Mesendoderm (in vitro differentiated cells): ENCODE measurements around the gene WAC.

Source experiments
- DNase-seq: peaks from one replicate; pipeline ENCODE4 v3.0.0; 2013
- H2AK5ac ChIP-seq: 2 replicates; pipeline ENCODE4 v1.6.1; 2013; ENCODE audit warnings: low read length, inconsistent platforms
- H2BK120ac ChIP-seq: 2 replicates; pipeline ENCODE4 v1.6.1; 2013; ENCODE audit warnings: low read depth, mild to moderate bottlenecking, low read length, moderate library complexity, mixed read lengths
- H2BK15ac ChIP-seq: replicated peaks from 2 replicates; pipeline ENCODE4 v1.6.1; 2013; ENCODE audit warnings: low read depth, mild to moderate bottlenecking, moderate library complexity
- H2BK5ac ChIP-seq: 2 replicates; pipeline ENCODE4 v1.6.1; 2013; ENCODE audit warnings: low read length, inconsistent platforms
- H3K18ac ChIP-seq: 2 replicates; pipeline ENCODE4 v1.6.1; 2013; ENCODE audit warnings: mild to moderate bottlenecking, low read length, mixed read lengths
- H3K23ac ChIP-seq: one replicate; pipeline ENCODE4 v1.6.1; 2013; ENCODE audit warnings: low read length
- H3K27ac ChIP-seq: 2 replicates; pipeline ENCODE4 v1.5.1; 2013; ENCODE audit warnings: low read depth, mild to moderate bottlenecking, inconsistent platforms, low read length, moderate library complexity
- H3K27me3 ChIP-seq: 2 replicates; pipeline ENCODE4 v1.6.1; 2013; ENCODE audit warnings: low read length, control low read depth, mild to moderate bottlenecking, inconsistent platforms; ENCODE audit not compliant: insufficient read depth, poor library complexity
- H3K36me3 ChIP-seq: 2 replicates; pipeline ENCODE4 v1.6.1; 2013; ENCODE audit warnings: low read length, inconsistent platforms; ENCODE audit not compliant: control insufficient read depth, insufficient read depth
- H3K4ac ChIP-seq: one replicate; pipeline ENCODE4 v1.6.1; 2013; ENCODE audit warnings: low read depth, mild to moderate bottlenecking, low read length, moderate library complexity
- H3K4me1 ChIP-seq: 2 replicates; pipeline ENCODE4 v1.6.1; 2013; ENCODE audit warnings: low read depth, low read length, inconsistent platforms; ENCODE audit not compliant: control insufficient read depth
- H3K4me2 ChIP-seq: 2 replicates; pipeline ENCODE4 v1.6.1; 2013; ENCODE audit warnings: low read length
- H3K4me3 ChIP-seq: 2 replicates; pipeline ENCODE4 v1.5.1; 2013; ENCODE audit warnings: mild to moderate bottlenecking, low read length
- H3K56ac ChIP-seq: one replicate; pipeline ENCODE4 v1.6.1; 2013; ENCODE audit warnings: low read length
- H3K79me1 ChIP-seq: 2 replicates; pipeline ENCODE4 v1.6.1; 2013; ENCODE audit warnings: low read length, inconsistent platforms
- H3K79me2 ChIP-seq: 2 replicates; pipeline ENCODE4 v1.6.1; 2013; ENCODE audit warnings: mild to moderate bottlenecking, low read length; ENCODE audit not compliant: control insufficient read depth, insufficient read depth
- H3K9ac ChIP-seq: 2 replicates; pipeline ENCODE4 v1.6.1; 2013; ENCODE audit warnings: low read length, inconsistent platforms
- H4K5ac ChIP-seq: one replicate; pipeline ENCODE4 v1.6.1; 2013; ENCODE audit warnings: low read length
- H4K8ac ChIP-seq: one replicate; pipeline ENCODE4 v1.6.1; 2013; ENCODE audit warnings: low read depth, mild to moderate bottlenecking, control low read depth, low read length, moderate library complexity
- WGBS: extraction: QIAGEN DNeasy Blood & Tissue Kit; methylation state at CpG from one replicate; pipeline ENCODE4 v1.1.7; 2013; ENCODE audit warnings: low lambda C conversion rate, missing lambda C conversion rate; ENCODE audit not compliant: insufficient coverage; ENCODE audit errors: extremely low coverage; 5-methylcytosine and 5-hydroxymethylcytosine counted together

The WAC gene

DNA sequence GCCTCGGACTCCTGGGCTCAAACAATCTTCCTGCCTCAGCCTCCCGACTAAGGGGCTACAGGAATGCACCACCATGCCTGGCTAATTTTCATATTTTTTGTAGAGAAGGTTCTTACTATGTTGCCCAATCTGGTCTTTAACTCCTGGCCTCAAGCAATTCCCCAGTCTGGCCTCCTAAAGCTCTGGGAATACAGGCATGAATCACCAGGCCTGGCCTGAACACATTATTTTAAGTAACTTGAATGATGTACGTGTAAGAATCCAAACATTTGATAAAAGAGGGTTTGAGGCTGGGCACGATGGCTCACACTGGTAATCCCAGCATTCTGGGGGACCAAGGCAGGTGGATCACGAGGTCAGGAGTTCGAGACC, 131.4 kb downstream of the WAC start:
- Histone ChIP-seq H3K4me2 (no peak overlapping the region), H3K27ac (no peak overlapping the region), H3K23ac (no peak overlapping the region), H2BK15ac (peak overlapping the region; percentile 96), H3K79me2 (peaks cover 2% of the 10 kb centered on the region), H3K56ac (no peak overlapping the region), H3K9ac (no peak overlapping the region), H3K27me3 (no peaks in the 10 kb centered on the region), H4K5ac (no peak overlapping the region), H3K18ac (peak overlapping the region; percentile 61), H3K4me3 (no peak overlapping the region), H3K4me1 (peaks cover 9% of the 10 kb centered on the region), H2BK5ac (peak overlapping the region; percentile 2), H3K36me3 (no peaks in the 10 kb centered on the region), H4K8ac (no peak overlapping the region), H2BK120ac (peak overlapping the region; percentile 94), H2AK5ac (peak overlapping the region; percentile 4), H3K79me1 (no peaks in the 10 kb centered on the region), H3K4ac (peak overlapping the region; percentile 56)
- no peak for DNase-seq
- no CpG with 5 or more reads among the region's 6 CpGs for whole genome bisulfite sequencing

GRCh38 chr10:28666751-28667467, 134.0 kb downstream of the WAC start:
- Histone ChIP-seq H2BK5ac (no peak overlapping the region), H2AK5ac (no peak overlapping the region), H3K4ac (peak overlapping the region; percentile 81), H3K27me3 (no peaks in the 10 kb centered on the region), H4K8ac (no peak overlapping the region), H3K18ac (peak overlapping the region; percentile 99), H3K4me2 (no peak overlapping the region), H3K23ac (no peak overlapping the region), H2BK15ac (peak overlapping the region; percentile 3), H2BK120ac (peak overlapping the region; percentile 49), H3K9ac (no peak overlapping the region), H4K5ac (no peak overlapping the region), H3K27ac (no peak overlapping the region), H3K36me3 (no peaks in the 10 kb centered on the region), H3K79me1 (peaks cover 2% of the 10 kb centered on the region), H3K79me2 (peaks cover 4% of the 10 kb centered on the region), H3K56ac (peak overlapping the region; percentile 37), H3K4me1 (peaks cover 17% of the 10 kb centered on the region), H3K4me3 (no peak overlapping the region)
- DNase-seq = no peak
- no CpG with 5 or more reads among the region's 12 CpGs for WGBS

DNA sequence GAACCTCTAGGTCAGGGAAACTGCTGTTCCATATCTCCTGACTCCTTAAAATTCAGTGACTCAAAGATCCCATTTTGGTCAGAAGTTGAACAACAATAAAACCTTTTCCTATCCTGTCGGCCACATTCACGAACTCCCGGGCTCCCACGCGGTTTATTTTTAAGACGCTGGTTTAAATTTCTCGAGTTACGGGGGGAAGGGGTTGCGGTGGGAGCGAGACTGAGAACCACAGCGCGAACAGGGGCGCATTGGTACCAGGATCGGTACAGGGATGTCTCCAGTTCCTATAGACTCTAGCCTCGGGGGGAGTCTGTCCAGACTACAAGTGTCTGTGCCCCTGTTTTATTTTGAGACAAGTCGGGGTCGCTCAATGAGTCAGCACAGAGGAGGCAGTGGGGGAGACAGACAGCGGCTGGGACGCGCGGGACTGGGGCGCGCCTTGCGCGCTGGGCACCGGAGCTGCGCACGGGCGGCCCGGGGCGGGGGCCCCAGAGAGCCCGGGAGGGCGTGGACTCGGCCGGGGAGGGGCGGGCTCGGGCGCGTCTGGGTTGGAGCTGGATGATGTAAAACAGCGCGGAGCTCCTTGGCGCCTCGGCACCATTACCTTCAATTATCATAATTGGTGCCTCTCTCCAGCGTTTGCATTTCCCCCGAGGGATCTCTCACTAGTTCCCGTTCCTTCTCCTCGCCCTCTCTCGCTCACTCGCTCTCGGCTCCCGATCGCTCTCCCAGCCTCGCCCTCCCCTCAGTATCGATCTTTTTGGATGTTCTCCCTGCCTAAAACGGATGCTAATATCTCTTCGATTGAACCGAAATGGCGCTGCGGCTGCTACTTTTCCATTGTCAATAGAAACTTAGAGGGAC, 135.7 kb downstream of the WAC start:
- Histone ChIP-seq H3K36me3 (no peaks in the 10 kb centered on the region), H3K9ac (peak overlapping the region; percentile 82), H3K4me3 (peak overlapping the region; percentile 67), H3K4me1 (peaks cover 18% of the 10 kb centered on the region), H3K56ac (peak overlapping the region; percentile 90), H3K23ac (no peak overlapping the region), H3K4ac (peak overlapping the region; percentile 88), H2BK5ac (peak overlapping the region; percentile 65), H2BK15ac (no peak overlapping the region), H3K79me2 (peaks cover 4% of the 10 kb centered on the region), H4K5ac (no peak overlapping the region), H3K27ac (peak overlapping the region; percentile 39), H3K18ac (peak overlapping the region; percentile 99), H2AK5ac (no peak overlapping the region), H3K4me2 (peak overlapping the region; percentile 71), H4K8ac (no peak overlapping the region), H3K79me1 (peaks cover 2% of the 10 kb centered on the region), H3K27me3 (no peaks in the 10 kb centered on the region), H2BK120ac (peak overlapping the region; percentile 67)
- DNase-seq = peak; percentile 93
- WGBS = no CpG with 5 or more reads among the region's 59 CpGs

- H2BK15ac ChIP-seq = peak overlapping the region; percentile 93
- peak overlapping the region; percentile 67 for H3K4me3 ChIP-seq
- H2BK5ac ChIP-seq = peak overlapping the region; percentile 65
- peaks cover 4% of the 10 kb centered on the region for H3K79me2 ChIP-seq
- no CpG with 5 or more reads among the region's 21 CpGs for WGBS
- peaks cover 2% of the 10 kb centered on the region for H3K79me1 ChIP-seq
- H3K36me3 ChIP-seq = no peaks in the 10 kb centered on the region
- H3K56ac ChIP-seq = peak overlapping the region; percentile 90
- peak; percentile 47 for DNase-seq
- H3K9ac ChIP-seq = peak overlapping the region; percentile 82
- H3K27ac ChIP-seq = peak overlapping the region; percentile 22
- no peak overlapping the region for H4K5ac ChIP-seq
- peak overlapping the region; percentile 5 for H3K4ac ChIP-seq
- H3K23ac ChIP-seq = no peak overlapping the region
- peak overlapping the region; percentile 71 for H3K4me2 ChIP-seq
- H2BK120ac ChIP-seq = peak overlapping the region; percentile 77
- H3K18ac ChIP-seq = peak overlapping the region; percentile 35
- peak overlapping the region; percentile 85 for H2AK5ac ChIP-seq
- no peaks in the 10 kb centered on the region for H3K27me3 ChIP-seq
- H3K4me1 ChIP-seq = peaks cover 18% of the 10 kb centered on the region
- H4K8ac ChIP-seq = no peak overlapping the region
These were observed 136.6 kb downstream of the WAC start for GRCh38 chr10:28669227-28670173.
